Hematopoietic multipotent progenitor cell treated with erythropoietin and hydrocortisone succinate and interleukin-3 and kit ligand, for 4 days (in vitro differentiated cells): Measurements from ENCODE around the gene RNF144A.

Source experiments
- DNase-seq: peaks from one replicate; pipeline ENCODE4 v3.0.0-alpha.2; 2015

The RNF144A gene

GRCh38 chr2:6909431-6910385 lies 7.5 kb upstream of the RNF144A start:
- peak; percentile 97 for DNase-seq

- no peak for DNase-seq
These were observed 5.5 kb upstream of the RNF144A start for GRCh38 chr2:6911721-6912120.

GRCh38 chr2:6913415-6914157 lies 3.6 kb upstream of the RNF144A start:
- no peak for DNase-seq

GRCh38 chr2:6914828-6915227 lies 2.4 kb upstream of the RNF144A start:
- peak; percentile 51 for DNase-seq

GRCh38 chr2:6915399-6915798 lies 1.8 kb upstream of the RNF144A start:
- DNase-seq, result no peak

- no peak for DNase-seq
These were observed 988 bp upstream of the RNF144A start for GRCh38 chr2:6916224-6916623.

GRCh38 chr2:6916736-6917070 lies 509 bp upstream of the RNF144A start:
- DNase-seq, result no peak

- peak; percentile 41 for DNase-seq
These were observed 679 bp downstream of the RNF144A start for GRCh38 chr2:6917761-6918421.

- DNase-seq, result no peak
These were observed 2.9 kb downstream of the RNF144A start for GRCh38 chr2:6919901-6920742.

- no peak for DNase-seq
These were observed 3.5 kb downstream of the RNF144A start for GRCh38 chr2:6920743-6921064.

GRCh38 chr2:6921321-6921922 lies 4.2 kb downstream of the RNF144A start:
- no peak for DNase-seq

- DNase-seq, result peak; percentile 76
These were observed 5.0 kb downstream of the RNF144A start for GRCh38 chr2:6922201-6922656.

GRCh38 chr2:6923319-6923718 lies 6.1 kb downstream of the RNF144A start:
- no peak for DNase-seq

- no peak for DNase-seq
These were observed 7.1 kb downstream of the RNF144A start for GRCh38 chr2:6924101-6924923.

- DNase-seq, result no peak
These were observed 7.8 kb downstream of the RNF144A start for GRCh38 chr2:6924924-6925409.

GRCh38 chr2:6926071-6926732 lies 9.0 kb downstream of the RNF144A start:
- DNase-seq, result no peak

GRCh38 chr2:6927186-6927585 lies 10.0 kb downstream of the RNF144A start:
- peak; percentile 82 for DNase-seq

- no peak for DNase-seq
These were observed 10.5 kb downstream of the RNF144A start for GRCh38 chr2:6927753-6928152.

- DNase-seq, result no peak
These were observed 11.2 kb downstream of the RNF144A start for GRCh38 chr2:6928452-6928851.

- DNase-seq, result peak; percentile 31
These were observed 12.1 kb downstream of the RNF144A start for GRCh38 chr2:6929196-6929819.
